NCI-H2081 treated with DMSO at 0.1 percent for 48 hours (cell line): Measurements from ENCODE around the gene RNF148.

Experiments
- DNase-seq: peaks from one replicate; lab custom pipeline; 2025; lab: John Stamatoyannopoulos, UW

RNF148 gene

GRCh38 chr7:122702872-122703510, at the start of gene RNF148:
TSS of gene RNF148 (minus strand) at chr7:122702922. CDS start at chr7:122702750, 172 bp downstream.
- DNase-seq, result no peak

DNA sequence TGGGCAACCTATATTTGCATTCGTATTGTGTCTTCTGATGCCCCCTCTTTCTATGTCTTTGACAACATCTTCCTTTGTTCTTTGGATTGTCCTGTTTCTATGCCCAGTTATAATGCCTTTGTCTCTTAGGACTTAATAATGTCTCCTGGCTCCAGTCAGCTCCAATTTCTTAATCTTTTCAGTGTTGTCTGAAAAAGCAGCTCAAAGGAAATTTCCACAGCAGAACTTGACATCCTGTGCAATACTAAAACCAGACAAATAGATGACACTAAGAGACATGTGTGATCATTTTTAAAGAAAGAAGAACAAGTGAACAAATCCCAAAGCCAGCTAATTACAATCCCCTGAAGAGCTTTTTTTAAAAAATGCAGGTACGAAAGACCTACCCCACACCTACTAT, 47.7 kb upstream of the RNF148 start:
- DNase-seq, result no peak

- DNase-seq, result no peak
Measured at GRCh38 chr7:122748195-122748594, 45.5 kb upstream of the RNF148 start.

- DNase-seq, result no peak
Measured at GRCh38 chr7:122746948-122747347, 44.2 kb upstream of the RNF148 start.

- no peak for DNase-seq
Measured at GRCh38 chr7:122743211-122743610, 40.5 kb upstream of the RNF148 start.

GRCh38 chr7:122738947-122739346, 36.2 kb upstream of the RNF148 start:
- no peak for DNase-seq

DNA sequence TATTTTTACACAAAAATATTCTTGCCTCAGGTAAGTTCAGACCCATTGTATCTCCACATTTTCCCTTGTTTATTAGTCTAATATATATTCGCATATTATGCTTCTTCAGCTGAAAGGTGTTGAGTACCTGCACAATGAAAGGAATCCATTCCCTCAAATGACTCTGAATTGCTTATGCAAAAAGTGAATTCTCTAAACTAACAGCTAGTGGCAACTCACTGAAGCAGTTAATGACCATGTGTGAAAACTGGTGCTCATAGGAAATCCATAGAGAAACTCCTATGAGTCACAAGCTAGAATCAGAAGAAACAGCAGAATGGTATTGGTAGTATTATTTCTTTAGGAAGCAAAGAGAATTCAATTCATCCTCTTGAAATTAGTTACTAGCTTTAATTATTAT, 33.5 kb upstream of the RNF148 start:
- DNase-seq, result no peak

DNA sequence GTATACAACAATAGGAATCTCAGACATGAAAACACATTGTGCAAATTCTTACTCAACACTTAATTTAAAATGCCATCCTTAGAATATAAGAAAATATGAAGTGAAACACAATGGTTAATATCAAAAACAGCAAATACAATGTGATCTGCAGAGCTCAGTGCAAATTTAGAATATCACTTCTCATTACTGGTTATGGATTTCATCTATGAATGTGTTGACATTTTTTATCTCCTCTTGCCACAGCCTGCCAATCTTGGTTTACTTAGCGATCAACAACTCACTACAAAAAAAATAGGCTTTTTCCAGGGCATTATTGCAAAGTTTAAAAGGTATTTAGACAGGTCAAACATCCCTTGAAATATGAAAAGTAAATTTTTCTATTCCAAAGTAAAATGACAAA, 25.0 kb upstream of the RNF148 start:
- no peak for DNase-seq

DNA sequence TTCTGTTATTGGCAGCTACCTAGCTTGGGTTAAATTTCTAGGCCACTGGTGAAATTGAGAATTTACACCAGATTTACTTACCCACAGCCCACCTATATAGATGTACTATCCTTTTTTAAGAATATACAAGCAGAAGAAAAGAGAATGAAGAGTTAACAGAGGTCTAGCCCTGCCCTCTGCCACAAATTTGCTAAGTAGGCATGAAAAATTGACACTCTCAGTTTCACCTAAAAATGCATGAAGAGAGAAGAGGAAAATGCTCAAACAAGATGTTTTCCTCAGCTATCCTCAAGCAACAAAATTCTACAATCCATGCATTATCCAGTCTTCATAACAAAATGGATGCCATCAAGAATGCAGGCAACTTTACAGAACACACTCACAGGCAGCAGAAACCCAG, 24.6 kb upstream of the RNF148 start:
- no peak for DNase-seq

- no peak for DNase-seq
Measured at GRCh38 chr7:122726881-122727280, 24.2 kb upstream of the RNF148 start.

DNA sequence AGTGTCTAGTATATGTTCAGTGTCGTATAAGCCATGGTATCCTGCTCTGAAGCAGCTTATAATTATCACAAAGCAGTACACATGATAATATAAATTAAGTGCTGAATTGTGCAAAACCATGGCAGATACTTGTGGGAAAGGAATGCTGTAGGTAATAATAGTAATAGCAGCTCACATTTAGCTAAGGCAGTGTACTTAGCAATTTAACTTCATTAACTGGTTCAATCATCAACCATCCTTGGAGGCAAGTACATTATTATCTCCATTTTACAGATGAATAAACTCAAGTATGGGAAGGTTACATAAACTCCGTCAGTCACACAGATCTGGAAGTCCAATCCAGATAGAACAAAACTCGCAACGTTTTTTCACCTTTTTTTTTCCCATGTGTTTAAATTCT, 21.6 kb upstream of the RNF148 start:
- DNase-seq, result no peak

DNA sequence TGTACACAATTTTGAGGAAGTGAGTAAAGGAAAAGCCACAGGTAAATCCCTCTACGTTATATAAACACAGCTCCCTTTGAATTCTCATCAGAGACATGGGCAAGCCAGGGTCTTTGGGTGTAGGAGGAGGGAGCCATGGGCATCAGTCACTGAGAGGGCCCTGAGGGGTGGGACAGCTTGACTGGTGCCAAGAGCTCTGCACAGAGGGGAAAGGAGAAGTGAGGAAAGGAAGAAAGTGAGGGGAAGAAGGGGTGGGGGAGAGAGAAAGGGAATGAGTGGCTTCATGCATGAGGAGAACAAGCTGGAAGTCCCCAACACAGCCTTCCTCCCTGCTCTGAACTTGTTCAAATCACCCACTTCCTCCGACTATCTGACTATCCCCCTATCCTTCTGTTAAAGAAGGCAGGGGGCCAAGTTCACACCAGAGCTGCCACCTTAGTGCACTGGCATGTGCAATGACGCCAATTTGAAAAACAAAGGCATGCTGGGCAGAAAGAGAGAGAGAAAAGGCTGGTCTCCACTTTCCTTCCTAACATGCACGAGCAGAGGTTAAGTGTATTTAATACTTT, 16.4 kb upstream of the RNF148 start:
- no peak for DNase-seq

GRCh38 chr7:122717356-122718089, 14.8 kb upstream of the RNF148 start:
- DNase-seq, result no peak

DNA sequence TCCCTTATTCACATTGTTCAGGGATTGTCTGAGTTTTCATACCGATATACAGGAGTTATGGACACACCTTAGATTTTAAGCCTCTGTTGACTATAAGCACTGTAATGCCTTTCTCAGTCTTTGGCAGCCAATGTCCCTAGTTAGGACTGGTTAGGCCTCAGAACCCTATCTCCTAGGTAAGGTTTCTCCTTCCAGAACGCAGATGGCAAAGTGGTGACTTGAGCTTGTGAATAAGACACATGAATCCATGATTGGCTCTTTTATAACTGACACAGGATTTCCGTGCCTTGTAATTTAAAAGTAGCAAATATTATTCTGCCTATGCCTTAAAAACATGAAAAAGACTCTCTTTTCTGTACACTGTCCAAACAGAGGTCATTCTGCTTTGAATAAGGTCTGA, 12.5 kb upstream of the RNF148 start:
- no peak for DNase-seq

DNA sequence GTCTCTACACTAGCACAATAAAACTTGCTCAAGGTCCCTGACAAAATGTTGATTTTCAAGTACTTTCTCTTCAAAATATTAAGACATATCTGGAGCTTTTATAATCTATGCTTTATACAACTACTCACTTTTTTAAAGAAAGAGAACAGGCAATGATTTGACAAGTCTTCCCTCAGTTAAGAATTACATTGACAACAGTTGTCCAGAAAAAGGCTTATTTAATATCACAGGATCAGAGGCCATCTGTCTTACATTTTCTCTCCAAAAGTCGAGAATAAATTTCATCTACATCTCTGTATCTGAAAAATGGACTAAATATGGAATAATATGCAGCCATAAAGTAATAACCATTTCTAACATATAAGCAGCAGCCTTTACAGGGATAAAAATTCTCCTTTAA, 8.2 kb upstream of the RNF148 start:
- no peak for DNase-seq

GRCh38 chr7:122709930-122710646, 7.4 kb upstream of the RNF148 start:
- no peak for DNase-seq

GRCh38 chr7:122706836-122707235, 4.1 kb upstream of the RNF148 start:
- no peak for DNase-seq

DNA sequence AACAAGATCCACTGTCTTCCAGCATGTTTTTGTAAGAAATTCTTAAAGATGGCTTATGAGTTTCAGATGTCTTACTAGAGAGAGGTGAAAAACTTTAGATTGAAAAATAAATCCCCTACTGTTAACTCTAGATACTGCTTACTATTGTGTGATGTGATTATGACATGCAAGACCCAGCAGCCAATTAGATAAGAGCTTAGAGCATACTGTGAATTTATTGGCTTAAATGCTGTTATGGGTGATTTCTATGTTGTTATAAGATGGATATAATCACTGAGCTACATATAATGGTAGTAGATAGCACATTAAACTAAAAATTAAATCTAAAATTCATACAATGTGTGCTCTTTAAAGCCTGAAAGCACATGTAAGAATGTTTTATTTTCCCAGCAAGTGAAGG, 3.7 kb downstream of the RNF148 start, which contains the start of gene RNF133:
TSS of gene RNF133 (minus strand) at position 101 of the 400 bp plus-strand sequence. CDS start 199 bp downstream, outside the sequence.
- no peak for DNase-seq

DNA sequence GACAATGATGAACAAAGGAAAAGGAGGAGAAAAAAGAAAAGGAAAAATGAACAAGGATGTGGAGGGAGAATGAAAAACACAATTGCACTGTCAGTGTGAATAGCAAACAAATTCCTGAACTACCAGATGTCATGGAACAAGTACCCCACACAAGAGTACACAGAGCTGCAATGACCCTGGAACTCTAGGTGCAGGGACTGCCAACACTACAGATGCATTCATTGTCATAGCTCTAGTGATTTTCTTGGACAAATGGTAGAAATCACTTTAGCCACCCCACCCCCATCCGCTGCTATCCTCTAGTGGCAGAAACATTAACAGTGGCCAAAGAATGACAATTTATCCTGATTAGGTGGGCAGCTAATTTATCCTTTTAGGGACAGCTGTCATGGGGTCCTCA, 6.9 kb downstream of the RNF148 start:
- DNase-seq, result no peak

DNA sequence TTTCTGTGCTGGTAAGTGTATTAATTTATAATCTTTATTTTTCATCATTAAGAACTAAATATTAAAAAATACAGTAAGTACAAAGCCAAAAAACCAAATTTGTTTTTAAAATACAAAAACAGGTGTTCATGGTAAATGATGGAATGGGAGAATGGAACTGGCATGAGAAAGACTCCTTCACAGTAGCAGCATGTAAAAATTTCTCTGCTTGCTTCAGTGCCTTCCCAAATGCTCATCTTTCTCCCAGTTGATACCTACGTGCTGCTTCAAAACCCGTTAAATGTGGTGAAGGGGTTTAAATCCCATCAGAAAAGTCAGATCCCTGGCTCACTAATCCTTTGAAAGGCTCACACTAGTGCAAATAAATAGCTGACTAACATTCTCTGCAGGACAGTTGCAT, 8.0 kb downstream of the RNF148 start:
- no peak for DNase-seq

- no peak for DNase-seq
Measured at GRCh38 chr7:122692769-122693309, 9.9 kb downstream of the RNF148 start.

DNA sequence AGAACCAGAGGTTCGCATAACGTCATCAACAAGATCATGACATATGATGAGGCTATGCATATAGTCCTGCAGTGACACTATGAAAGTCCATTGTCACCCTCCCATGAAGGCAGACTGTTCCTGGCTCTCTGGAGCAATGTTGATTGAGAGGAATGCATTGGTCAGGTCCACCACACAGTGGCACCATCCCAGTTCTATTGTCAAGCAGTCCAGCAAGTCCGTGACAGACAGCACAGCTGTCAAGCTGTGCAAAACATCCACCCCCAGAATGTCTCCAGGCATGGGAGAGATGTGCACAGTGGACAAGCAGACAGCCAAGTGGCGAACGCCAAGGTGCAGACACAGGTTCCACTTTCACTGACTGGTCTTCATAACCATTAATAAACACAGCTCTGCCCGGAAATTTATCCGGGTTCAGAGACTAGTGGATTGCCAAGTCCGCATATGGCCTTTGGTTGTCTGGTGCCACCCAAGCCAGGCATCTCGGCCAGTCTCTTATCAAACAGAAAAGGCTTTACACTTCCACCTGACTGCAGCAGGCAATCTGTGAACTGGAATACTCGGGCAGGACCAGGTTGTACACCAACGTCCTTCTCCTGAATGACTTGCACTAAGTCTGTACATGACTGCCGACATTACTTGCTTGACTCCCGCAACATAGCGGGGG, 11.0 kb downstream of the RNF148 start:
- DNase-seq, result no peak
